H9 (cell line): ENCODE results near the gene AFF2. TPM values are rescaled to one million over a fixed set of nuclear protein-coding genes. Genes with fewer than 3 reads are reported as not detected.

Experiments used
- DNase-seq: peaks from one replicate; pipeline ENCODE4 v3.0.0-alpha.2; 2017
- H2AFZ ChIP-seq: one replicate; pipeline ENCODE4 v1.6.1; 2013; ENCODE audit warnings: mild to moderate bottlenecking, low read length, control low read depth, moderate library complexity
- H2AK5ac ChIP-seq: 2 replicates; pipeline ENCODE4 v1.6.1; 2013; ENCODE audit warnings: low read length, control low read depth, mixed read lengths; ENCODE audit not compliant: insufficient read length
- H2BK120ac ChIP-seq: one replicate; pipeline ENCODE4 v1.6.1; 2013; ENCODE audit warnings: low read depth, mild to moderate bottlenecking, low read length, control low read depth, inconsistent platforms; ENCODE audit not compliant: poor library complexity, severe bottlenecking
- H2BK12ac ChIP-seq: 2 replicates; pipeline ENCODE4 v1.6.1; 2013; ENCODE audit warnings: low read length, control low read depth, mixed read lengths, low read depth; ENCODE audit not compliant: insufficient read length
- H2BK15ac ChIP-seq: 2 replicates; pipeline ENCODE4 v1.6.1; 2013; ENCODE audit warnings: low read depth, low read length, control low read depth
- H2BK20ac ChIP-seq: one replicate; pipeline ENCODE4 v1.6.1; 2013; ENCODE audit warnings: low read depth, mild to moderate bottlenecking, low read length, control low read depth, inconsistent platforms; ENCODE audit not compliant: poor library complexity, severe bottlenecking
- H2BK5ac ChIP-seq: 2 replicates; pipeline ENCODE4 v1.6.1; 2013; ENCODE audit warnings: low read length, control low read depth, mixed read lengths; ENCODE audit not compliant: insufficient read length
- H3K14ac ChIP-seq: 2 replicates; pipeline ENCODE4 v1.6.1; 2013; ENCODE audit warnings: low read length, control low read depth; ENCODE audit not compliant: insufficient read depth
- H3K18ac ChIP-seq: 2 replicates; pipeline ENCODE4 v1.6.1; 2013; ENCODE audit warnings: low read depth, mild to moderate bottlenecking, mixed read lengths, low read length, control low read depth; ENCODE audit not compliant: insufficient read length
- H3K23ac ChIP-seq: 2 replicates; pipeline ENCODE4 v1.6.1; 2013; ENCODE audit warnings: low read length, control low read depth, mixed read lengths, low read depth; ENCODE audit not compliant: insufficient read length
- H3K23me2 ChIP-seq: 2 replicates; pipeline ENCODE4 v1.6.1; 2013; ENCODE audit warnings: low read depth, mild to moderate bottlenecking, mixed read lengths, low read length, control low read depth; ENCODE audit not compliant: insufficient read length, poor library complexity, severe bottlenecking
- H3K27ac ChIP-seq: 2 replicates; pipeline ENCODE4 v1.5.1; 2013; ENCODE audit warnings: low read length, control low read depth, mixed read lengths, low read depth; ENCODE audit not compliant: insufficient read length
- H3K27me3 ChIP-seq: 2 replicates; pipeline ENCODE4 v1.6.1; 2013; ENCODE audit warnings: low read length, control low read depth, inconsistent platforms; ENCODE audit not compliant: insufficient read depth
- H3K4ac ChIP-seq: 2 replicates; pipeline ENCODE4 v1.6.1; 2013; ENCODE audit warnings: low read depth, mild to moderate bottlenecking, control low read depth, inconsistent platforms, low read length, moderate library complexity
- H3K4me1 ChIP-seq: 2 replicates; pipeline ENCODE4 v1.6.1; 2013; ENCODE audit warnings: low read length, control low read depth, inconsistent platforms; ENCODE audit not compliant: insufficient read depth
- H3K4me2 ChIP-seq: 2 replicates; pipeline ENCODE4 v1.6.1; 2013; ENCODE audit warnings: low read length, control low read depth, mixed read lengths; ENCODE audit not compliant: insufficient read length, insufficient read depth
- H3K56ac ChIP-seq: 2 replicates; pipeline ENCODE4 v1.6.1; 2013; ENCODE audit warnings: low read depth, mild to moderate bottlenecking, mixed read lengths, low read length, control low read depth; ENCODE audit not compliant: insufficient read length
- H3K79me1 ChIP-seq: 2 replicates; pipeline ENCODE4 v1.6.1; 2013; ENCODE audit warnings: low read depth, mild to moderate bottlenecking, moderate library complexity, low read length, control low read depth, inconsistent platforms; ENCODE audit not compliant: insufficient read depth, poor library complexity, severe bottlenecking
- H3K79me2 ChIP-seq: 2 replicates; pipeline ENCODE4 v1.6.1; 2013; ENCODE audit warnings: low read length, control low read depth, inconsistent platforms; ENCODE audit not compliant: insufficient read depth
- H3K9ac ChIP-seq: 2 replicates; pipeline ENCODE4 v1.6.1; 2013; ENCODE audit warnings: low read length, control low read depth, mixed read lengths; ENCODE audit not compliant: insufficient read length; ENCODE audit errors: extremely low read depth
- H3K9me3 ChIP-seq: one replicate; pipeline ENCODE4 v1.6.1; 2013; ENCODE audit warnings: low read depth, low read length, inconsistent platforms; ENCODE audit not compliant: control insufficient read depth
- H3T11ph ChIP-seq: one replicate; pipeline ENCODE4 v1.6.1; 2013; ENCODE audit warnings: mild to moderate bottlenecking, low read length, control low read depth, inconsistent platforms
- H4K20me1 ChIP-seq: one replicate; pipeline ENCODE4 v1.6.1; 2013; ENCODE audit not compliant: control insufficient read depth, insufficient read length, insufficient read depth
- H4K5ac ChIP-seq: 2 replicates; pipeline ENCODE4 v1.6.1; 2013; ENCODE audit warnings: low read depth, mild to moderate bottlenecking, mixed read lengths, low read length, control low read depth; ENCODE audit not compliant: insufficient read length
- H4K8ac ChIP-seq: replicated peaks from 2 replicates; pipeline ENCODE4 v1.6.1; 2013; ENCODE audit warnings: low read length, control low read depth, mixed read lengths, low read depth; ENCODE audit not compliant: insufficient read length
- H4K91ac ChIP-seq: 2 replicates; pipeline ENCODE4 v1.6.1; 2013; ENCODE audit warnings: low read depth, mild to moderate bottlenecking, moderate library complexity, mixed read lengths, low read length, control low read depth; ENCODE audit not compliant: insufficient read length
- H3K27ac Mint-ChIP-seq, 3 experiments: 2 replicates in 2 of 3; 3 replicates in 1 of 3; pipeline ENCODE4 v1.8.0; 2020 to 2021; ENCODE audit warnings: mixed read lengths in 3 of 3, mild to moderate bottlenecking in 1 of 3, moderate library complexity in 1 of 3
- H3K27me3 Mint-ChIP-seq: 2 replicates; pipeline ENCODE4 v1.8.0; 2021; ENCODE audit warnings: low read depth, mild to moderate bottlenecking, moderate library complexity, mixed read lengths
- H3K36me3 Mint-ChIP-seq, 3 experiments: 2 replicates in 2 of 3; 3 replicates in 1 of 3; pipeline ENCODE4 v1.8.0; 2020 to 2021; ENCODE audit warnings: low read depth in 3 of 3, mixed read lengths in 3 of 3; ENCODE audit not compliant: insufficient read depth in 1 of 3
- H3K4me1 Mint-ChIP-seq, 2 experiments: 2 replicates each; pipeline ENCODE4 v1.8.0; 2020; ENCODE audit warnings: mixed read lengths in 2 of 2
- H3K4me3 Mint-ChIP-seq, 2 experiments: 2 replicates in 1 of 2; 3 replicates in 1 of 2; pipeline ENCODE4 v1.8.0; 2020 to 2021; ENCODE audit warnings: mild to moderate bottlenecking in 2 of 2, mixed read lengths in 2 of 2, moderate library complexity in 1 of 2
- H3K9me3 Mint-ChIP-seq, 2 experiments: 2 replicates in 1 of 2; 3 replicates in 1 of 2; pipeline ENCODE4 v1.8.0; 2020; ENCODE audit warnings: mild to moderate bottlenecking in 2 of 2, mixed read lengths in 2 of 2, moderate library complexity in 1 of 2
- CTCF ChIP-seq: fragments of 200-600 bp; sonication (generic); conservative IDR thresholded peaks from 3 replicates; pipeline ENCODE4 v1.8.0; 2021; ENCODE audit warnings: antibody characterized with exemption, mild to moderate bottlenecking
- WGBS: extraction: QIAGEN DNeasy Blood & Tissue Kit; methylation state at CpG from one replicate; pipeline ENCODE4 v1.1.7; 2013; ENCODE audit warnings: missing lambda C conversion rate, low lambda C conversion rate, mixed read lengths; ENCODE audit not compliant: insufficient read length; ENCODE audit errors: extremely low coverage; 5-methylcytosine and 5-hydroxymethylcytosine counted together
- total RNA-seq: library from RNA; stranded (reverse); gene quantifications from 2 replicates; pipeline ENCODE4 v1.2.1, GENCODE V29; 2021

The AFF2 gene
- total RNA-seq, 1 experiment from 2014 or later = 14.6 TPM

- DNase-seq = no peak
- H3K4me1 ChIP-seq = no peaks in the 10 kb centered on the region
- TF ChIP-seq CTCF = no peak
- H4K20me1 ChIP-seq = no peaks in the 10 kb centered on the region
- no peak overlapping the region for H4K91ac ChIP-seq
- no peaks in the 10 kb centered on the region for H3K23me2 ChIP-seq
- H2BK15ac ChIP-seq = no peak overlapping the region
- no peak overlapping the region for H3K56ac ChIP-seq
- no peak overlapping the region for H2BK12ac ChIP-seq
- H3K27ac Mint-ChIP-seq = no peak overlapping the region; a peak in 1 of 7 replicates
- peaks cover 26% of the 10 kb centered on the region for H3K9me3 ChIP-seq
- H3K27me3 Mint-ChIP-seq = no peaks in the 10 kb centered on the region
- no peak overlapping the region for H3K14ac ChIP-seq
- no peak overlapping the region for H2BK5ac ChIP-seq
- no peak overlapping the region for H3K27ac ChIP-seq
- H3K79me2 ChIP-seq = no peaks in the 10 kb centered on the region
- peaks cover 0 to 1% (median 0%) of the 10 kb centered on the region in 3 experiments; a peak in 3 of 7 replicates for H3K36me3 Mint-ChIP-seq
- no peaks in the 10 kb centered on the region for H3K79me1 ChIP-seq
- H2BK20ac ChIP-seq = no peak overlapping the region
- WGBS = no CpG with 5 or more reads among the region's 4 CpGs
- H3K9me3 Mint-ChIP-seq = peaks cover 37 to 42% of the 10 kb centered on the region in 2 experiments
- no peak overlapping the region for H3K4me2 ChIP-seq
- no peaks in the 10 kb centered on the region for H3K27me3 ChIP-seq
- no peak overlapping the region for H3K23ac ChIP-seq
- H2BK120ac ChIP-seq = no peak overlapping the region
- H3K4ac ChIP-seq = no peak overlapping the region
- no peak overlapping the region for H3K9ac ChIP-seq
- H2AFZ ChIP-seq = no peak overlapping the region
- no peak overlapping the region for H4K8ac ChIP-seq
- H3K4me3 Mint-ChIP-seq = no peak overlapping the region
- H4K5ac ChIP-seq = no peak overlapping the region
- no peak overlapping the region for H2AK5ac ChIP-seq
- H3T11ph ChIP-seq = no peak overlapping the region
- H3K18ac ChIP-seq = no peak overlapping the region
- H3K4me1 Mint-ChIP-seq = peaks cover 6 to 8% of the 10 kb centered on the region in 2 experiments; a peak in 3 of 4 replicates
Observed at GRCh38 chrX:148854306-148854705, 353.9 kb downstream of the AFF2 start.
